WERI-Rb-1 (cell line): ENCODE measurements around the gene TUBA4B.
A peak's percentile ranks its signal among the peaks of the same experiment; 100 is the strongest.

Experiments
- DNase-seq: peaks from one replicate; pipeline ENCODE4 v3.0.0-alpha.2; 2020
- H3K27ac ChIP-seq: fragments of 250-450 bp; sonication (Bioruptor Pico); 2 replicates; pipeline ENCODE4 v1.5.1; 2020; ENCODE audit warnings: mild to moderate bottlenecking, moderate library complexity
- H3K27me3 ChIP-seq: fragments of 250-450 bp; sonication (Bioruptor Pico); 2 replicates; pipeline ENCODE4 v1.5.1; 2021; ENCODE audit warnings: mild to moderate bottlenecking, low read depth, moderate library complexity; ENCODE audit not compliant: insufficient read depth, severe bottlenecking
- H3K36me3 ChIP-seq: fragments of 250-450 bp; sonication (Bioruptor Pico); 2 replicates; pipeline ENCODE4 v1.5.1; 2020; ENCODE audit warnings: mild to moderate bottlenecking, moderate library complexity
- H3K4me3 ChIP-seq: 2 replicates; pipeline ENCODE4 v1.5.1; 2011; ENCODE audit warnings: low read depth, mild to moderate bottlenecking, control low read depth, low read length
- H3K9me3 ChIP-seq: fragments of 250-450 bp; sonication (Bioruptor Pico); 2 replicates; pipeline ENCODE4 v1.5.1; 2021; ENCODE audit warnings: mild to moderate bottlenecking, moderate library complexity; ENCODE audit not compliant: severe bottlenecking
- CTCF ChIP-seq: IDR thresholded peaks from 2 replicates; pipeline ENCODE4 v1.5.1; 2011; ENCODE audit warnings: low read depth, mild to moderate bottlenecking, control low read depth, inconsistent platforms, low read length

Gene TUBA4B

DNA sequence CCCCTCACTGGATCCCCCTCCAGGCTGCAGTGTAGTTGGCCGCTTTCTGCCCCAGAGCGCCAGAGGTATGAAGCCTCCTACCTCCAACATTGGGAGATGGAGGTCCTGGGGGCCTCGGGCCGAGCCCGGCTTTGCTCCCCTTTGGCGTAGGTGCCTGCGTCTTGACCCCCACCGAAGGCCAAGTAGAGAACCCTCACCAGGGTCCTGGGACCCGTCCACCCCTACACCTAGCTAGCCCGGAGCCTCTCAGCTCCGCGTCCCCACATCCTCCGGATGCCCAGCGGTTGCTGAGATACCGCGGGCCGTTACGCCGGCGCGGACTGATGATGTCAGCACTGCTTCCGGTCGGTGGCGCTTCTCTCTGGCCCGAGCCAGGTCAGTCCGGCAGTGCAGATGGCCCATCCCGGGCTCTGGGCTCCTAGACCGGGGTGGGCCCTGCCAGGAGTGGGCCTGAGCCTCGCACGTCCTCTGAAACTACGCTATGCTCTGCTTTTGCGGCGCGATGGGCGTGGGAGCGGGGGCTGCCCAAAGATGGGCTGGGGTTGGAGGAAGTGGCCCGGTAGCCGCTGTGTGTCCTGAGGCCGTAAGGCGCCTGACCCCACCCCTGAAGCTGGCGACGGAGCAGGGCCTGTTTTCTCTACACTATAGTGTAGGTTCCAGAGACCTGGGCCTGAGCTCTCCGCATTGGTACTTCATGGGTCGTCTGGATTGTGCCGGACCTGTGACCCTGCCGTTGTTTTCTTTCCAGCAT lies 7.7 kb upstream of the TUBA4B start, which contains the start of the genes GLB1L and STK16:
GLB1L (minus strand) TSS at position 297 of the 751 bp plus-strand sequence. CDS start 1,871 bp downstream, outside the sequence.
STK16 (plus strand) TSS at position 332 of the 751 bp plus-strand sequence. CDS start 521 bp downstream, outside the sequence.
- no peaks in the 10 kb centered on the region for H3K27me3 ChIP-seq
- H3K27ac ChIP-seq = peak within 1 kb of the TSS; percentile 89
- no peaks in the 10 kb centered on the region for H3K9me3 ChIP-seq
- TF ChIP-seq CTCF = 0 out of 2 replicates have a peak, but pooled peaks have one; percentile 2
- peaks cover 35% of the 10 kb centered on the region for H3K36me3 ChIP-seq
- peak; percentile 94 for DNase-seq
- H3K4me3 ChIP-seq = peak within 1 kb of the TSS; percentile 96

- H3K27me3 ChIP-seq = no peaks in the 10 kb centered on the region
- peak overlapping the region; percentile 96 for H3K4me3 ChIP-seq
- peaks cover 40% of the 10 kb centered on the region for H3K36me3 ChIP-seq
- peak; percentile 30 for DNase-seq
- no peaks in the 10 kb centered on the region for H3K9me3 ChIP-seq
- no peak for TF ChIP-seq CTCF
- H3K27ac ChIP-seq = peak overlapping the region; percentile 89
Observed at GRCh38 chr2:219245899-219246230, 7.2 kb upstream of the TUBA4B start.

- Histone ChIP-seq H3K36me3 (peaks cover 47% of the 10 kb centered on the region), H3K27ac (peak overlapping the region; percentile 16; the same call in 1 of the 2 replicates), H3K27me3 (no peaks in the 10 kb centered on the region), H3K4me3 (no peak overlapping the region), H3K9me3 (no peaks in the 10 kb centered on the region)
- DNase-seq = no peak
- no peak for TF ChIP-seq CTCF
Observed at GRCh38 chr2:219246559-219246958, 6.5 kb upstream of the TUBA4B start.

- Histone ChIP-seq H3K27me3 (no peaks in the 10 kb centered on the region), H3K4me3 (no peak overlapping the region), H3K27ac (no peak overlapping the region), H3K36me3 (peaks cover 49% of the 10 kb centered on the region), H3K9me3 (no peaks in the 10 kb centered on the region)
- TF ChIP-seq CTCF = peak; percentile 26; the same call in 1 of the 2 replicates
- no peak for DNase-seq
Observed at GRCh38 chr2:219247678-219248642, 5.1 kb upstream of the TUBA4B start.

DNA sequence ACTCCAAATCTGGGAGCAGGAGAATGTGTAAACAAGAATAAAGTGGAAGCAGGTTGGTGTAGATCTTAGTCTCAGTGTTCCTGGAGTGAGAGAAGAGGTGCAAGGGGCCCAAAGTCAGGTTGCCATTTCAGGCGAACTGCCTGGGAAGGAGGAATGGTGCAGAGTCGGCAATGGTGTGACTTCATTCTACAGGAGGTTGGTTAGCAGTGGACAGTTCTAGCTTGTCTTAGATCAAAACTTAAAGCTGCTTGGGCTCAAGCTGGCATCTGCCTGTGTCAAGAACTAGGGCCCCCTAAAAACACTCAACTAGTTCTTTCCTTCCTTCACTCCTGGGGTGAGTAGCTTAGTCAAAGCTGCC lies 4.2 kb upstream of the TUBA4B start:
- H3K27ac ChIP-seq = peak overlapping the region; percentile 53
- H3K4me3 ChIP-seq = no peak overlapping the region

More for the DNA sequence above, 4.2 kb upstream of the TUBA4B start:
- no peak for TF ChIP-seq CTCF
- no peak for DNase-seq
- no peaks in the 10 kb centered on the region for H3K27me3 ChIP-seq
- no peaks in the 10 kb centered on the region for H3K9me3 ChIP-seq
- peaks cover 49% of the 10 kb centered on the region for H3K36me3 ChIP-seq
